HepG2 (cell line): ENCODE data around the gene CCNG1. TPM values are rescaled to one million over a fixed set of nuclear protein-coding genes. Genes with fewer than 3 reads are reported as not detected.

Experiments used
- CREB1 ChIP-seq, 2 experiments: fragments of 450-650 bp in 1 of 2; IDR thresholded peaks; 2 replicates each; pipeline ENCODE4 v1.6.1; 2016 to 2017; ENCODE audit warnings: control low read depth in 1 of 2, mild to moderate bottlenecking in 1 of 2, missing compliant biosample characterization in 1 of 2, missing genetic modification characterization in 1 of 2
- FOXM1 ChIP-seq: sonication (generic); formaldehyde crosslinking; IDR thresholded peaks from 2 replicates; pipeline ENCODE4 v1.5.0; 2020; ENCODE audit warnings: missing genetic modification reagents
- IKZF1 ChIP-seq: fragments of 450-650 bp; IDR thresholded peaks from 2 replicates; pipeline ENCODE4 v1.7.1; 2016
- MTF2 ChIP-seq: sonication (generic); formaldehyde crosslinking; IDR thresholded peaks from 2 replicates; pipeline ENCODE4 v1.5.0; 2020; ENCODE audit warnings: missing genetic modification reagents, borderline replicate concordance
- SSRP1 ChIP-seq: IDR thresholded peaks from 2 replicates; pipeline ENCODE4 v1.6.1; 2016; ENCODE audit warnings: control low read depth
- THAP11 ChIP-seq: IDR thresholded peaks from 2 replicates; pipeline ENCODE4 v1.6.1; 2016; ENCODE audit warnings: missing biosample characterization, missing genetic modification reagents
- TRIM24 ChIP-seq: sonication (generic); formaldehyde crosslinking; IDR thresholded peaks from 2 replicates; pipeline ENCODE4 v1.8.0; 2022; ENCODE audit warnings: mild to moderate bottlenecking, missing genetic modification reagents
- ZMYM3 ChIP-seq: sonication (generic); formaldehyde crosslinking; IDR thresholded peaks from 2 replicates; pipeline ENCODE4 v1.5.1; 2020; ENCODE audit warnings: mild to moderate bottlenecking, missing genetic modification reagents
- ZNF296 ChIP-seq: sonication (generic); formaldehyde crosslinking; conservative IDR thresholded peaks from 2 replicates; pipeline ENCODE4 v1.5.0; 2020; ENCODE audit warnings: mild to moderate bottlenecking, missing genetic modification reagents
- ZNF3 ChIP-seq: IDR thresholded peaks from 2 replicates; pipeline ENCODE4 v1.7.0; 2017; ENCODE audit warnings: inconsistent platforms
- ZNF329 ChIP-seq: sonication (generic); formaldehyde crosslinking; IDR thresholded peaks from 2 replicates; pipeline ENCODE4 v1.9.0; 2021; ENCODE audit warnings: low read depth, mild to moderate bottlenecking, missing genetic modification reagents
- ZNF790 ChIP-seq: sonication (generic); formaldehyde crosslinking; IDR thresholded peaks from 2 replicates; pipeline ENCODE4 v1.8.0; 2022; ENCODE audit warnings: missing genetic modification reagents, mild to moderate bottlenecking, borderline replicate concordance
- polyA plus RNA-seq, 8 experiments: library from polyadenylated mRNA; depleted of rRNA in 3 of 8; stranded (reverse) in 7 of 8; unstranded in 1 of 8; fragments of >200 nt; fragmentation: Illumina TruSeq in 4 of 8; extraction: Trizol in 4 of 8; gene quantifications; 2 replicates each; pipeline versions ENCODE4 v1.2.1 to v1.2.3, GENCODE V29; 2011 to 2016; ENCODE audit warnings: low read depth in 4 of 8, missing spikeins in 1 of 8, mixed read lengths in 1 of 8; ENCODE audit not compliant: insufficient read depth in 1 of 8
- total RNA-seq, 5 experiments: library from RNA; depleted of rRNA; stranded (reverse); fragments of >200 nt; fragmentation: Illumina TruSeq; extraction: Trizol; gene quantifications; 2 replicates each; pipeline ENCODE4 v1.2.3, GENCODE V29; 2016; ENCODE audit warnings: low read depth in 1 of 5
- TF ChIP-seq, protein P1 (sequence below): sonication (generic); formaldehyde crosslinking; IDR thresholded peaks from 2 replicates; pipeline ENCODE4 v1.5.1; 2020; ENCODE audit warnings: mild to moderate bottlenecking, missing genetic modification reagents
- TF ChIP-seq, protein P2 (sequence below), 2 experiments: sonication (generic) in 1 of 2; formaldehyde crosslinking in 1 of 2; IDR thresholded peaks; 2 replicates each; pipeline versions ENCODE4 v1.4.0 to v1.6.1; 2018 to 2020; ENCODE audit warnings: missing genetic modification reagents in 2 of 2, borderline replicate concordance in 1 of 2, low read depth in 1 of 2, mild to moderate bottlenecking in 1 of 2, missing biosample characterization in 1 of 2
- TF ChIP-seq, protein P3 (sequence below): sonication (generic); formaldehyde crosslinking; IDR thresholded peaks from 2 replicates; pipeline ENCODE4 v1.5.1; 2020; ENCODE audit warnings: mild to moderate bottlenecking, missing genetic modification reagents, borderline replicate concordance
- TF ChIP-seq, protein P4 (sequence below): IDR thresholded peaks from 2 replicates; pipeline ENCODE4 v1.6.1; 2016; ENCODE audit warnings: missing genetic modification reagents, missing compliant biosample characterization

Gene CCNG1
- total and polyA plus RNA-seq, 2 of the 13 experiments (the other 11 are each of a cell fraction or from before 2014, with no cell fraction given) = 181 to 353 TPM

DNA sequence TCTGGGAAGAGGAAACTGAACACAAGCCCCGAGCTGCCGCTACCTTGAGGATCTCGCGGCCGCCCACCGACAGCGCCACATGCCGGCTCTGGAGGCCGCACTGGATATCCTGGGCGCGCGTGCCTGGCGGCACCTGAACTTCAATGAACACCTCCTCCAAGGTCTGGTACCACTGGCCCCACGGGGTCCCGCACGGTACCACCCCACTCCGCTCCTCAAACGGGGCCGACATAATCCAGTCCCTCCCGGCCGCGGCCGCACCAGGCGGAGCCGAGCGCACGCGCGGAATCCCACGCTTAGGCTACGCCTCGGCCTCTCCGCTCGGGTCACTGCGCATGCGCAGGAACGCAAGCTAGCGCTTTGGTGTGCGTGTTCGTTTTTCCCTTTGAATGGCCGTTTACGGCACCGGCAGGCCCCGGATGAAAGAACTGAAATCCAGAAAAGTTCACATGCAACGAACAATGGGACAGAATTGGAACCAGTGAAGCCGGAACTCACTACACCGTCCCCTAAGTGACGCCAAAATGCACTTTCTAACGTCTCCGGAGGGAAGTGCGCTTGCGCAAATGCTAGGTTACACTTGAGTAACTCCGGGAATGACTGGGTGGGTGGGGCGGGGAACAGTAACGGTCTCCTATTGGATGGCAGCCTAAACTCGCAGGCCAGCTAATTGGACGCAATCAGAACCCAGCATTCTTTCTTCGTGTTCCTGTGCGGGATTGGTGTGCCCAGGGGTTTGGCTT is 22.6 kb downstream of the CCNG1 start, which contains the start of gene NUDCD2 (continued):
- TF ChIP-seq, protein P1, sequence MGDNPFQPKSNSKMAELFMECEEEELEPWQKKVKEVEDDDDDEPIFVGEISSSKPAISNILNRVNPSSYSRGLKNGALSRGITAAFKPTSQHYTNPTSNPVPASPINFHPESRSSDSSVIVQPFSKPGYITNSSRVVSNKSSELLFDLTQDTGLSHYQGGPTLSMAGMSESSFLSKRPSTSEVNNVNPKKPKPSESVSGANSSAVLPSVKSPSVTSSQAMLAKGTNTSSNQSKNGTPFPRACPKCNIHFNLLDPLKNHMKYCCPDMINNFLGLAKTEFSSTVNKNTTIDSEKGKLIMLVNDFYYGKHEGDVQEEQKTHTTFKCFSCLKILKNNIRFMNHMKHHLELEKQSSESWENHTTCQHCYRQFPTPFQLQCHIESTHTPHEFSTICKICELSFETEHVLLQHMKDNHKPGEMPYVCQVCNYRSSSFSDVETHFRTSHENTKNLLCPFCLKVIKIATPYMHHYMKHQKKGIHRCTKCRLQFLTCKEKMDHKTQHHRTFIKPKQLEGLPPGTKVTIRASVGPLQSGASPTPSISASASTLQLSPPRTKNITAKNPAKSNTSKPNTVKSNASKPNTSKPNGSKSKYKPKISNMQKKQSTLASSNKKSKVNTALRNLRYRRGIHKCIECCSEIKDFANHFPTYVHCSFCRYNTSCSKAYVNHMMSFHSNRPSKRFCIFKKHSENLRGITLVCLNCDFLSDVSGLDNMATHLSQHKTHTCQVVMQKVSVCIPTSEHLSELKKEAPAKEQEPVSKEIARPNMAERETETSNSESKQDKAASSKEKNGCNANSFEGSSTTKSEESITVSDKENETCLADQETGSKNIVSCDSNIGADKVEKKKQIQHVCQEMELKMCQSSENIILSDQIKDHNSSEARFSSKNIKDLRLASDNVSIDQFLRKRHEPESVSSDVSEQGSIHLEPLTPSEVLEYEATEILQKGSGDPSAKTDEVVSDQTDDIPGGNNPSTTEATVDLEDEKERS (CRISPR knock-in tag) = no peak
- TF ChIP-seq ZNF790 (CRISPR knock-in tag) (no peak), MTF2 (CRISPR knock-in tag) (no peak), ZNF3 (CRISPR knock-in tag) (no peak), SSRP1 (CRISPR knock-in tag) (no peak), THAP11 (CRISPR knock-in tag) (peak; percentile 70; the same call in 1 of the 2 replicates), TRIM24 (CRISPR knock-in tag) (no peak), ZNF329 (CRISPR knock-in tag) (peak; percentile 43; the same call in 1 of the 2 replicates), CREB1 (IDR thresholded peaks at IDR 0.05) (peak; percentile 38), CREB1 (CRISPR knock-in tag; IDR thresholded peaks at IDR 0.05) (peak; percentile 61; the same call in 1 of the 2 replicates), IKZF1 (no peak), FOXM1 (peak; percentile 75; the same call in 1 of the 2 replicates), ZNF296 (CRISPR knock-in tag) (0 out of 2 replicates have a peak, but pooled peaks have one; percentile 41), ZMYM3 (CRISPR knock-in tag) (peak; percentile 22; the same call in 1 of the 2 replicates)
- TF ChIP-seq, protein P2, sequence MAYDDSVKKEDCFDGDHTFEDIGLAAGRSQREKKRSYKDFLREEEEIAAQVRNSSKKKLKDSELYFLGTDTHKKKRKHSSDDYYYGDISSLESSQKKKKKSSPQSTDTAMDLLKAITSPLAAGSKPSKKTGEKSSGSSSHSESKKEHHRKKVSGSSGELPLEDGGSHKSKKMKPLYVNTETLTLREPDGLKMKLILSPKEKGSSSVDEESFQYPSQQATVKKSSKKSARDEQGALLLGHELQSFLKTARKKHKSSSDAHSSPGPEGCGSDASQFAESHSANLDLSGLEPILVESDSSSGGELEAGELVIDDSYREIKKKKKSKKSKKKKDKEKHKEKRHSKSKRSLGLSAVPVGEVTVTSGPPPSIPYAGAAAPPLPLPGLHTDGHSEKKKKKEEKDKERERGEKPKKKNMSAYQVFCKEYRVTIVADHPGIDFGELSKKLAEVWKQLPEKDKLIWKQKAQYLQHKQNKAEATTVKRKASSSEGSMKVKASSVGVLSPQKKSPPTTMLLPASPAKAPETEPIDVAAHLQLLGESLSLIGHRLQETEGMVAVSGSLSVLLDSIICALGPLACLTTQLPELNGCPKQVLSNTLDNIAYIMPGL (CRISPR knock-in tag; IDR thresholded peaks at IDR 0.05; ENCODE audit: borderline replicate concordance in 1 of 2, low read depth in 1 of 2) = peak; percentile 89
- TF ChIP-seq, protein P3, sequence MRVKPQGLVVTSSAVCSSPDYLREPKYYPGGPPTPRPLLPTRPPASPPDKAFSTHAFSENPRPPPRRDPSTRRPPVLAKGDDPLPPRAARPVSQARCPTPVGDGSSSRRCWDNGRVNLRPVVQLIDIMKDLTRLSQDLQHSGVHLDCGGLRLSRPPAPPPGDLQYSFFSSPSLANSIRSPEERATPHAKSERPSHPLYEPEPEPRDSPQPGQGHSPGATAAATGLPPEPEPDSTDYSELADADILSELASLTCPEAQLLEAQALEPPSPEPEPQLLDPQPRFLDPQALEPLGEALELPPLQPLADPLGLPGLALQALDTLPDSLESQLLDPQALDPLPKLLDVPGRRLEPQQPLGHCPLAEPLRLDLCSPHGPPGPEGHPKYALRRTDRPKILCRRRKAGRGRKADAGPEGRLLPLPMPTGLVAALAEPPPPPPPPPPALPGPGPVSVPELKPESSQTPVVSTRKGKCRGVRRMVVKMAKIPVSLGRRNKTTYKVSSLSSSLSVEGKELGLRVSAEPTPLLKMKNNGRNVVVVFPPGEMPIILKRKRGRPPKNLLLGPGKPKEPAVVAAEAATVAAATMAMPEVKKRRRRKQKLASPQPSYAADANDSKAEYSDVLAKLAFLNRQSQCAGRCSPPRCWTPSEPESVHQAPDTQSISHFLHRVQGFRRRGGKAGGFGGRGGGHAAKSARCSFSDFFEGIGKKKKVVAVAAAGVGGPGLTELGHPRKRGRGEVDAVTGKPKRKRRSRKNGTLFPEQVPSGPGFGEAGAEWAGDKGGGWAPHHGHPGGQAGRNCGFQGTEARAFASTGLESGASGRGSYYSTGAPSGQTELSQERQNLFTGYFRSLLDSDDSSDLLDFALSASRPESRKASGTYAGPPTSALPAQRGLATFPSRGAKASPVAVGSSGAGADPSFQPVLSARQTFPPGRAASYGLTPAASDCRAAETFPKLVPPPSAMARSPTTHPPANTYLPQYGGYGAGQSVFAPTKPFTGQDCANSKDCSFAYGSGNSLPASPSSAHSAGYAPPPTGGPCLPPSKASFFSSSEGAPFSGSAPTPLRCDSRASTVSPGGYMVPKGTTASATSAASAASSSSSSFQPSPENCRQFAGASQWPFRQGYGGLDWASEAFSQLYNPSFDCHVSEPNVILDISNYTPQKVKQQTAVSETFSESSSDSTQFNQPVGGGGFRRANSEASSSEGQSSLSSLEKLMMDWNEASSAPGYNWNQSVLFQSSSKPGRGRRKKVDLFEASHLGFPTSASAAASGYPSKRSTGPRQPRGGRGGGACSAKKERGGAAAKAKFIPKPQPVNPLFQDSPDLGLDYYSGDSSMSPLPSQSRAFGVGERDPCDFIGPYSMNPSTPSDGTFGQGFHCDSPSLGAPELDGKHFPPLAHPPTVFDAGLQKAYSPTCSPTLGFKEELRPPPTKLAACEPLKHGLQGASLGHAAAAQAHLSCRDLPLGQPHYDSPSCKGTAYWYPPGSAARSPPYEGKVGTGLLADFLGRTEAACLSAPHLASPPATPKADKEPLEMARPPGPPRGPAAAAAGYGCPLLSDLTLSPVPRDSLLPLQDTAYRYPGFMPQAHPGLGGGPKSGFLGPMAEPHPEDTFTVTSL (CRISPR knock-in tag) = no peak
- TF ChIP-seq, protein P4, sequence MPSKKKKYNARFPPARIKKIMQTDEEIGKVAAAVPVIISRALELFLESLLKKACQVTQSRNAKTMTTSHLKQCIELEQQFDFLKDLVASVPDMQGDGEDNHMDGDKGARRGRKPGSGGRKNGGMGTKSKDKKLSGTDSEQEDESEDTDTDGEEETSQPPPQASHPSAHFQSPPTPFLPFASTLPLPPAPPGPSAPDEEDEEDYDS = peak; percentile 17
